Brain microvascular endothelial cell (primary cell): Measurements from ENCODE around the gene CRAT.

ENCODE experiments used
- DNase-seq: peaks from one replicate; pipeline ENCODE4 v3.0.0-alpha.2; 2020
- H3K27ac ChIP-seq: fragments of 250-450 bp; sonication (Bioruptor Pico); 2 replicates; pipeline ENCODE4 v1.5.1; 2020; ENCODE audit warnings: mild to moderate bottlenecking, moderate library complexity
- H3K27me3 ChIP-seq: fragments of 250-450 bp; sonication (Bioruptor Pico); replicated peaks from 2 replicates; pipeline ENCODE4 v1.5.1; 2020; ENCODE audit warnings: mild to moderate bottlenecking
- H3K36me3 ChIP-seq: fragments of 250-450 bp; sonication (Bioruptor Pico); replicated peaks from 2 replicates; pipeline ENCODE4 v1.5.1; 2020; ENCODE audit warnings: mild to moderate bottlenecking
- H3K4me3 ChIP-seq: 2 replicates; pipeline ENCODE4 v1.5.1; 2011; ENCODE audit warnings: low read depth, mild to moderate bottlenecking, control low read depth, low read length, moderate library complexity
- CTCF ChIP-seq: IDR thresholded peaks from 2 replicates; pipeline ENCODE4 v1.5.1; 2011; ENCODE audit warnings: low read depth, mild to moderate bottlenecking, moderate library complexity, low read length, control low read depth, inconsistent platforms; ENCODE audit errors: missing control alignments
- in situ Hi-C: cut with HindIII; loops from 2 replicates; pipeline ENCODE4 v1.10.0; 2017; ENCODE audit warnings: low sequenced_read_pairs, low pct_ligation_motif_present

The CRAT gene

GRCh38 chr9:129145316-129145715 lies 34.7 kb upstream of the CRAT start:
- no peaks in the 10 kb centered on the region for H3K27me3 ChIP-seq
- TF ChIP-seq CTCF, result no peak
- H3K4me3 ChIP-seq, result no peak overlapping the region
- H3K27ac ChIP-seq, result peak overlapping the region; percentile 77
- in situ Hi-C loops, result no loop called here
- no peak for DNase-seq
- H3K36me3 ChIP-seq, result peaks cover 20% of the 10 kb centered on the region

- H3K4me3 ChIP-seq, result no peak overlapping the region
- no peaks in the 10 kb centered on the region for H3K27me3 ChIP-seq
- peak overlapping the region; percentile 100 for H3K27ac ChIP-seq
- peaks cover 11% of the 10 kb centered on the region for H3K36me3 ChIP-seq
- TF ChIP-seq CTCF, result peak; percentile 99
- peak; percentile 93 for DNase-seq
- in situ Hi-C loops, result no loop called here
Measured at GRCh38 chr9:129143031-129143927, 32.7 kb upstream of the CRAT start.

GRCh38 chr9:129142138-129142935 lies 31.7 kb upstream of the CRAT start:
- Histone ChIP-seq H3K4me3 (peak overlapping the region; percentile 15), H3K36me3 (peaks cover 15% of the 10 kb centered on the region), H3K27ac (peak overlapping the region; percentile 100), H3K27me3 (no peaks in the 10 kb centered on the region)
- DNase-seq, result no peak
- in situ Hi-C loops, result no loop called here
- TF ChIP-seq CTCF, result no peak

- Histone ChIP-seq H3K4me3 (peak overlapping the region; percentile 17), H3K27me3 (no peaks in the 10 kb centered on the region), H3K36me3 (peaks cover 23% of the 10 kb centered on the region), H3K27ac (peak overlapping the region; percentile 100)
- TF ChIP-seq CTCF, result no peak
- peak; percentile 91 for DNase-seq
- in situ Hi-C loops, result no loop called here
Measured at GRCh38 chr9:129141066-129142041, 30.8 kb upstream of the CRAT start.

- peak; percentile 47 for DNase-seq
- H3K27ac ChIP-seq, result peak overlapping the region; percentile 100
Measured at GRCh38 chr9:129140397-129141065, 29.9 kb upstream of the CRAT start.

More at GRCh38 chr9:129140397-129141065, 29.9 kb upstream of the CRAT start:
- Histone ChIP-seq H3K36me3 (peaks cover 27% of the 10 kb centered on the region), H3K4me3 (peak overlapping the region; percentile 37), H3K27me3 (no peaks in the 10 kb centered on the region)
- in situ Hi-C loops, result no loop called here
- TF ChIP-seq CTCF, result no peak
